Neural cell (in vitro differentiated cells): Measurements from ENCODE around the gene ITGA3. TPM values are rescaled to one million over a fixed set of nuclear protein-coding genes. Genes with fewer than 3 reads are reported as not detected.

ENCODE experiments used
- H2AFZ ChIP-seq: fragments of 200-600, 300-800 bp; sonication (generic), shearing (Covaris generic); 2 replicates; pipeline ENCODE4 v1.6.0; 2014; ENCODE audit warnings: low read depth, mild to moderate bottlenecking, antibody characterized with exemption, low read length, moderate library complexity
- H3F3A ChIP-seq: fragments of 200-600 bp; shearing (Covaris generic); 2 replicates; pipeline ENCODE4 v1.6.1; 2016; ENCODE audit warnings: mild to moderate bottlenecking, moderate library complexity, mixed read lengths, antibody characterized with exemption, low read length; ENCODE audit not compliant: insufficient read depth, poor library complexity, severe bottlenecking
- H3K27ac ChIP-seq: fragments of 200-600, 300-800 bp; sonication (generic), shearing (Covaris generic); 2 replicates; pipeline ENCODE4 v1.5.1; 2014; ENCODE audit warnings: mild to moderate bottlenecking, low read length, moderate library complexity
- H3K27me3 ChIP-seq: fragments of 300-800, 200-600 bp; sonication (generic), shearing (Covaris generic); 2 replicates; pipeline ENCODE4 v1.6.0; 2014; ENCODE audit warnings: mild to moderate bottlenecking, low read depth, low read length, moderate library complexity; ENCODE audit not compliant: insufficient read depth
- H3K36me3 ChIP-seq: fragments of 300-800, 200-600 bp; sonication (generic), shearing (Covaris generic); 2 replicates; pipeline ENCODE4 v1.5.1; 2014; ENCODE audit warnings: mild to moderate bottlenecking, antibody characterized with exemption, low read length, moderate library complexity; ENCODE audit not compliant: insufficient read depth
- H3K4me2 ChIP-seq: fragments of 300-800, 200-600 bp; sonication (generic), shearing (Covaris generic); 2 replicates; pipeline ENCODE4 v1.6.0; 2014; ENCODE audit warnings: mild to moderate bottlenecking, low read length
- H3K4me3 ChIP-seq: fragments of 300-800, 200-600 bp; sonication (generic), shearing (Covaris generic); 2 replicates; pipeline ENCODE4 v1.5.1; 2014; ENCODE audit warnings: mild to moderate bottlenecking, low read length, moderate library complexity
- H3K79me2 ChIP-seq: fragments of 200-600 bp; shearing (Covaris generic); replicated peaks from 2 replicates; pipeline ENCODE4 v1.6.0; 2014; ENCODE audit warnings: mild to moderate bottlenecking, low read length, moderate library complexity; ENCODE audit not compliant: insufficient read depth
- H3K9ac ChIP-seq: fragments of 300-800, 200-600 bp; sonication (generic), shearing (Covaris generic); 2 replicates; pipeline ENCODE4 v1.6.1; 2016; ENCODE audit warnings: mild to moderate bottlenecking, low read length, mixed read lengths
- H3K9me2 ChIP-seq: fragments of 200-600 bp; shearing (Covaris generic); 2 replicates; pipeline ENCODE4 v1.6.1; 2016; ENCODE audit warnings: mild to moderate bottlenecking, low read length, mixed read lengths; ENCODE audit not compliant: insufficient read depth
- H3K9me3 ChIP-seq: fragments of 200-600, 300-800 bp; sonication (generic), shearing (Covaris generic); 2 replicates; pipeline ENCODE4 v1.6.1; 2016; ENCODE audit warnings: mild to moderate bottlenecking, mixed run types, low read length, moderate library complexity, mixed read lengths
- H4K20me1 ChIP-seq: fragments of 200-600 bp; shearing (Covaris generic); 2 replicates; pipeline ENCODE4 v1.6.1; 2016; ENCODE audit warnings: mild to moderate bottlenecking, mixed run types; ENCODE audit not compliant: insufficient read depth
- CTCF ChIP-seq: fragments of 450-650 bp; IDR thresholded peaks from 2 replicates; pipeline ENCODE4 v1.5.1; 2014; ENCODE audit warnings: antibody characterized with exemption, mild to moderate bottlenecking, moderate library complexity; ENCODE audit not compliant: poor library complexity, severe bottlenecking
- EP300 ChIP-seq: fragments of 450-650 bp; conservative IDR thresholded peaks from 2 replicates; pipeline ENCODE4 v1.6.1; 2014; ENCODE audit warnings: antibody characterized with exemption, mild to moderate bottlenecking, moderate library complexity; ENCODE audit not compliant: poor library complexity, severe bottlenecking
- EZH2 ChIP-seq: fragments of 200-600, 300-800 bp; shearing (Covaris generic), sonication (generic); IDR thresholded peaks from 2 replicates; pipeline ENCODE4 v1.6.1; 2014; ENCODE audit warnings: antibody characterized with exemption, low read length, borderline replicate concordance, mild to moderate bottlenecking; ENCODE audit not compliant: insufficient read depth, poor library complexity, severe bottlenecking
- MXI1 ChIP-seq: fragments of 450-650 bp; conservative IDR thresholded peaks from 2 replicates; pipeline ENCODE4 v1.6.1; 2014; ENCODE audit warnings: antibody characterized with exemption, mild to moderate bottlenecking; ENCODE audit not compliant: poor library complexity, severe bottlenecking
- POLR2AphosphoS5 ChIP-seq: IDR thresholded peaks from 2 replicates; pipeline ENCODE4 v1.6.1; 2012
- RAD21 ChIP-seq: fragments of 450-650 bp; conservative IDR thresholded peaks from 2 replicates; pipeline ENCODE4 v1.6.1; 2014; ENCODE audit warnings: antibody characterized with exemption, mild to moderate bottlenecking, moderate library complexity
- REST ChIP-seq: IDR thresholded peaks from 2 replicates; pipeline ENCODE4 v1.6.1; 2012; ENCODE audit warnings: borderline replicate concordance
- SMC3 ChIP-seq: fragments of 450-650 bp; conservative IDR thresholded peaks from 2 replicates; pipeline ENCODE4 v1.6.1; 2014; ENCODE audit warnings: antibody characterized with exemption, mild to moderate bottlenecking, moderate library complexity; ENCODE audit not compliant: poor library complexity
- TAF1 ChIP-seq: IDR thresholded peaks from 2 replicates; pipeline ENCODE4 v1.6.1; 2012; ENCODE audit warnings: low read depth
- polyA plus RNA-seq: library from polyadenylated mRNA; depleted of rRNA; stranded (reverse); fragments of >200 nt; gene quantifications from 2 replicates; pipeline ENCODE4 v1.2.3, GENCODE V29; 2014

ITGA3 gene
- polyA plus RNA-seq, 1 donor from 2014 or later, result 33.0 TPM

- Histone ChIP-seq H2AFZ (no peak overlapping the region), H3K79me2 (no peaks in the 10 kb centered on the region), H3K4me3 (no peak overlapping the region), H3K4me2 (no peak overlapping the region), H3K9ac (no peak overlapping the region), H3K36me3 (no peaks in the 10 kb centered on the region), H3K9me2 (no peaks in the 10 kb centered on the region), H3K9me3 (no peaks in the 10 kb centered on the region), H3K27me3 (no peaks in the 10 kb centered on the region), H3K27ac (no peak overlapping the region), H3F3A (no peaks in the 10 kb centered on the region), H4K20me1 (no peaks in the 10 kb centered on the region)
- no peak for TF ChIP-seq EZH2
- no peak for TF ChIP-seq SMC3
- TF ChIP-seq POLR2AphosphoS5, result no peak
- TF ChIP-seq TAF1, result no peak
- TF ChIP-seq EP300, result no peak
- no peak for TF ChIP-seq CTCF
Observed at GRCh38 chr17:50074227-50074626, 18.3 kb downstream of the ITGA3 start.

- Histone ChIP-seq H3K4me3 (no peak overlapping the region), H3K27me3 (no peaks in the 10 kb centered on the region), H3K27ac (no peak overlapping the region), H3K9ac (no peak overlapping the region), H3K4me2 (no peak overlapping the region), H3K79me2 (no peaks in the 10 kb centered on the region), H3K9me2 (no peaks in the 10 kb centered on the region), H4K20me1 (no peaks in the 10 kb centered on the region), H3F3A (no peaks in the 10 kb centered on the region), H2AFZ (no peak overlapping the region), H3K9me3 (no peaks in the 10 kb centered on the region), H3K36me3 (no peaks in the 10 kb centered on the region)
- TF ChIP-seq EP300, result no peak
- TF ChIP-seq SMC3, result no peak
- no peak for TF ChIP-seq POLR2AphosphoS5
- TF ChIP-seq CTCF, result no peak
- TF ChIP-seq MXI1, result no peak
- TF ChIP-seq EZH2, result no peak
- TF ChIP-seq RAD21, result no peak
- TF ChIP-seq TAF1, result no peak
- no peak for TF ChIP-seq REST
Observed at GRCh38 chr17:50075446-50076032, 19.6 kb downstream of the ITGA3 start.
